ENCODE data around the gene GNPAT. TPM values are rescaled to one million over a fixed set of nuclear protein-coding genes. Genes with fewer than 3 reads are reported as not detected.

The GNPAT gene
- total RNA-seq, 1 donor from 2014 or later, result 34.5 TPM

- intact Hi-C loops (cut with DNase I), result no loop called here
- DNase-seq, result no peak
- ATAC-seq, result peak; percentile 55
- TF ChIP-seq CTCF (IDR thresholded peaks at IDR 0.05), result no peak
- Histone ChIP-seq H3K4me3 (no peak overlapping the region), H3K4me1 (peaks cover 5% of the 10 kb centered on the region), H3K9me3 (no peaks in the 10 kb centered on the region), H3K27ac (no peak overlapping the region), H3K27me3 (no peaks in the 10 kb centered on the region), H3K36me3 (no peaks in the 10 kb centered on the region)
Observed at GRCh38 chr1:231194843-231195516, 46.0 kb upstream of the GNPAT start.

- H3K27ac ChIP-seq, result no peak overlapping the region
- no peaks in the 10 kb centered on the region for H3K36me3 ChIP-seq
- TF ChIP-seq CTCF (IDR thresholded peaks at IDR 0.05), result no peak
- peaks cover 5% of the 10 kb centered on the region for H3K4me1 ChIP-seq
- intact Hi-C loops (cut with DNase I), result no loop called here
- no peak overlapping the region for H3K4me3 ChIP-seq
- ATAC-seq (no peak), DNase-seq (no peak)
- H3K9me3 ChIP-seq, result no peaks in the 10 kb centered on the region
- no peaks in the 10 kb centered on the region for H3K27me3 ChIP-seq
Observed at GRCh38 chr1:231196307-231196706, 44.7 kb upstream of the GNPAT start.

DNA sequence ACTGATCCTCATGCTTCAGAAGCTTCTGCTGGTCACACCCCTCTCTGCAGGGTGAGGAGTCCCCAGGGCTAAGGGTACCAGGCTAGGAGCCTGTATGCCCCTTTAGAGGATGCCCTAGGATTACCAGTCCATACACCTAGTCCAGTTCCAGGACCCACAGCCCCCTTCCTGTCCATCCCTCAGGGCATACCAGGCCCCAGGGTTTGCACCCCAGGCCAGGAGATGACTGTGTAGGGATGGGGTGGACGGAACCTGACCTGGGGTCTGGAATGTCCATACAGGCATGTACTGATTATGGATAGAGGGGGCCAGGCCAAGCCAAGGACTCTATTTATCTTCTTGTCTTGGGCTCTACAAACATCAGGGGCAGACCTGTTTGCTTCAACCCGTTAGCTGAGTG, 44.3 kb upstream of the GNPAT start:
- no peak for TF ChIP-seq CTCF (IDR thresholded peaks at IDR 0.05)
- H3K9me3 ChIP-seq, result no peaks in the 10 kb centered on the region
- H3K36me3 ChIP-seq, result no peaks in the 10 kb centered on the region
- H3K4me1 ChIP-seq, result peaks cover 5% of the 10 kb centered on the region
- no peak overlapping the region for H3K27ac ChIP-seq
- no peaks in the 10 kb centered on the region for H3K27me3 ChIP-seq
- ATAC-seq (no peak), DNase-seq (no peak)
- no peak overlapping the region for H3K4me3 ChIP-seq
- intact Hi-C loops (cut with DNase I), result no loop called here

- H3K4me3 ChIP-seq, result no peak overlapping the region
- H3K27me3 ChIP-seq, result no peaks in the 10 kb centered on the region
- TF ChIP-seq CTCF (IDR thresholded peaks at IDR 0.05), result no peak
- ATAC-seq (no peak), DNase-seq (no peak)
- no peaks in the 10 kb centered on the region for H3K4me1 ChIP-seq
- H3K9me3 ChIP-seq, result no peaks in the 10 kb centered on the region
- intact Hi-C loops (cut with DNase I), result no loop called here
- H3K36me3 ChIP-seq, result no peaks in the 10 kb centered on the region
- H3K27ac ChIP-seq, result no peak overlapping the region
Observed at GRCh38 chr1:231199868-231200267, 41.1 kb upstream of the GNPAT start.

DNA sequence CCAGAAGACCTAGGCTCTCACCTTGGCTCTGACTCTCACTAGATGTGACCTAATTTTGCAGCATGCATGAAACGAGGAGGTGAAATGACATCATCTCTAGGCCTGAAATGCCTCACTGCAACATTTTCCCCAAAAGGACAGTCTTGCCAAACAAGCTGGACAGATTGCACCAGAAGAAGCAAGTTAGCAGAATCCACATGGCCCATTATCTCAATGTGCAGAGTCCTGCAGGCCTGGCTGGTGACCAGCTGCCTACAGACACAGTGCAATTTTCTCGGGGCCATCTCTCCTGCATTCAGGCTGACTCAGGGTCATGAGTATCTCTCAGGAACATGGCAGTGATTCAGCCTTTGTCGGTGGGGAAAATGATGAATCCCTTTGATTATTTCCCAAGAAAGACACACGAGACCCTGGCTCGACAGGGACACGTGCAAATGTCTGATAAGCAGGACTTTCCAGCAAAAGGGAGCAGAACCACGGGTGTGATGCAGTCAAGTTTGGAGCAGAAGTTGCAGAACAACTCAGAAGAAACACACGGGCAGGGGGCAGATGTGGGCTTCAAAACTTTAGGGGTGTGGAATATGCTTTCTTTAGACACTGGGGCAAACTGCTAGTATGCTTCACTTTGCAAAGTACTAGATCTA, 40.5 kb upstream of the GNPAT start:
- Histone ChIP-seq H3K9me3 (no peaks in the 10 kb centered on the region), H3K4me1 (no peaks in the 10 kb centered on the region), H3K27ac (no peak overlapping the region), H3K36me3 (no peaks in the 10 kb centered on the region), H3K4me3 (no peak overlapping the region), H3K27me3 (no peaks in the 10 kb centered on the region)
- DNase-seq, result no peak
- ATAC-seq, result no peak
- TF ChIP-seq CTCF (IDR thresholded peaks at IDR 0.05), result no peak
- intact Hi-C loops (cut with DNase I), result no loop called here
